ENCODE results near the gene RINT1. TPM values are rescaled to one million over a fixed set of nuclear protein-coding genes. Genes with fewer than 3 reads are reported as not detected.
A peak's percentile ranks its signal among the peaks of the same experiment; 100 is the strongest.
"Not testable (repeated sequence)": the region's sequence is repeated elsewhere in the genome, so short reads cannot be mapped to it uniquely, and the experiment has no call there.

Gene RINT1
- 12.5 TPM for total RNA-seq

- peak; percentile 92 for DNase-seq (ENCODE audit: low spot score)
Measured at GRCh38 chr7:105531792-105532671, at the start of gene RINT1. TSS of gene RINT1 (plus strand) at chr7:105532201. CDS start at chr7:105532316, 115 bp downstream.

GRCh38 chr7:105487579-105488571 lies 44.1 kb upstream of the RINT1 start:
- no peak for DNase-seq (ENCODE audit: low spot score)

- no peak for DNase-seq (ENCODE audit: low spot score)
Measured at GRCh38 chr7:105489409-105489808, 42.6 kb upstream of the RINT1 start.

GRCh38 chr7:105493196-105493922 lies 38.6 kb upstream of the RINT1 start:
- DNase-seq (ENCODE audit: low spot score): no peak

GRCh38 chr7:105493923-105494315 lies 38.1 kb upstream of the RINT1 start:
- peak; percentile 26 for DNase-seq (ENCODE audit: low spot score)

- no peak for DNase-seq (ENCODE audit: low spot score)
Measured at GRCh38 chr7:105496521-105496920, 35.5 kb upstream of the RINT1 start.

GRCh38 chr7:105497016-105497415 lies 35.0 kb upstream of the RINT1 start:
- DNase-seq (ENCODE audit: low spot score): no peak

GRCh38 chr7:105502173-105502572 lies 29.8 kb upstream of the RINT1 start:
- DNase-seq (ENCODE audit: low spot score): no peak

- DNase-seq (ENCODE audit: low spot score): no peak
Measured at GRCh38 chr7:105512415-105512814, 19.6 kb upstream of the RINT1 start.

- DNase-seq (ENCODE audit: low spot score): no peak
Measured at GRCh38 chr7:105512926-105513526, 19.0 kb upstream of the RINT1 start.

GRCh38 chr7:105515610-105516009 lies 16.4 kb upstream of the RINT1 start:
- DNase-seq (ENCODE audit: low spot score): not testable (repeated sequence)

GRCh38 chr7:105519353-105519752 lies 12.6 kb upstream of the RINT1 start:
- no peak for DNase-seq (ENCODE audit: low spot score)

GRCh38 chr7:105520620-105521019 lies 11.4 kb upstream of the RINT1 start:
- not testable (repeated sequence) for DNase-seq (ENCODE audit: low spot score)

GRCh38 chr7:105521027-105521716 lies 10.8 kb upstream of the RINT1 start:
- peak; percentile 42 for DNase-seq (ENCODE audit: low spot score)

- DNase-seq (ENCODE audit: low spot score): peak; percentile 88
Measured at GRCh38 chr7:105521717-105522463, 10.1 kb upstream of the RINT1 start, which contains the start of gene PUS7. TSS of gene PUS7 (minus strand) at chr7:105522271. CDS start at chr7:105508512, 13,759 bp downstream.

- not testable (repeated sequence) for DNase-seq (ENCODE audit: low spot score)
Measured at GRCh38 chr7:105524423-105524822, 7.6 kb upstream of the RINT1 start.

- DNase-seq (ENCODE audit: low spot score): no peak
Measured at GRCh38 chr7:105524840-105525239, 7.2 kb upstream of the RINT1 start.

- DNase-seq (ENCODE audit: low spot score): not testable (repeated sequence)
Measured at GRCh38 chr7:105527737-105528136, 4.3 kb upstream of the RINT1 start.

- DNase-seq (ENCODE audit: low spot score): no peak
Measured at GRCh38 chr7:105530126-105530525, 1.9 kb upstream of the RINT1 start.

- DNase-seq (ENCODE audit: low spot score): no peak
Measured at GRCh38 chr7:105530546-105530945, 1.5 kb upstream of the RINT1 start.
